HCEC 1CT (cell line): Measurements from ENCODE around the gene SDC1.

Source experiments
- DNase-seq: peaks from one replicate; pipeline ENCODE4 v3.0.0-alpha.2; 2017

Gene SDC1

GRCh38 chr2:20213651-20214565, 11.0 kb downstream of the SDC1 start:
- no peak for DNase-seq

GRCh38 chr2:20212871-20213503, 11.9 kb downstream of the SDC1 start:
- DNase-seq = no peak

- no peak for DNase-seq
These were observed 12.5 kb downstream of the SDC1 start for GRCh38 chr2:20212459-20212870.

GRCh38 chr2:20211860-20212458, 13.0 kb downstream of the SDC1 start:
- DNase-seq = no peak

GRCh38 chr2:20211420-20211819, 13.5 kb downstream of the SDC1 start:
- DNase-seq = no peak

GRCh38 chr2:20210462-20210861, 14.5 kb downstream of the SDC1 start:
- no peak for DNase-seq

- no peak for DNase-seq
These were observed 15.4 kb downstream of the SDC1 start for GRCh38 chr2:20209373-20210109.

GRCh38 chr2:20208476-20208859, 16.5 kb downstream of the SDC1 start:
- no peak for DNase-seq

GRCh38 chr2:20207051-20207450, 17.9 kb downstream of the SDC1 start:
- no peak for DNase-seq

GRCh38 chr2:20205915-20206524, 18.9 kb downstream of the SDC1 start:
- no peak for DNase-seq

- no peak for DNase-seq
These were observed 19.9 kb downstream of the SDC1 start for GRCh38 chr2:20205069-20205468.

- DNase-seq = no peak
These were observed 21.3 kb downstream of the SDC1 start for GRCh38 chr2:20203521-20204225.

- no peak for DNase-seq
These were observed 21.9 kb downstream of the SDC1 start for GRCh38 chr2:20203072-20203471.

- no peak for DNase-seq
These were observed 23.3 kb downstream of the SDC1 start for GRCh38 chr2:20201671-20202070.

GRCh38 chr2:20200697-20201555, 24.0 kb downstream of the SDC1 start:
- no peak for DNase-seq

GRCh38 chr2:20199633-20200270, 25.2 kb downstream of the SDC1 start:
- no peak for DNase-seq

- no peak for DNase-seq
These were observed 25.9 kb downstream of the SDC1 start for GRCh38 chr2:20198796-20199632.

GRCh38 chr2:20198001-20198400, 26.9 kb downstream of the SDC1 start:
- DNase-seq = no peak

GRCh38 chr2:20197192-20197591, 27.7 kb downstream of the SDC1 start:
- no peak for DNase-seq
